Measurements from ENCODE around the gene GON4L. TPM values are rescaled to one million over a fixed set of nuclear protein-coding genes. Genes with fewer than 3 reads are reported as not detected.

Gene GON4L
- total RNA-seq, 4 donors from 2014 or later, result 24.9 to 43.9 (median 33.6) TPM

- no peak overlapping the region for H3K4me3 ChIP-seq (ENCODE audit: low read depth, poor library complexity, severe bottlenecking)
- DNase-seq (ENCODE audit: low spot score in 2 of 2), result no peak
- intact Hi-C loops (cut with DNase I; ENCODE audit: low total_unique reads), result no loop called here
- WGBS, 2 donors, result 31 to 50% methylated on average over 1 of the region's 1 CpG
- TF ChIP-seq POLR2A (IDR thresholded peaks at IDR 0.05), result no peak
Observed at GRCh38 chr1:155871390-155871789, 14.4 kb upstream of the GON4L start.

GRCh38 chr1:155867766-155868165 is 10.8 kb upstream of the GON4L start:
- H3K4me3 ChIP-seq (ENCODE audit: low read depth, poor library complexity, severe bottlenecking), result no peak overlapping the region
- no peak for TF ChIP-seq POLR2A (IDR thresholded peaks at IDR 0.05)
- TF ChIP-seq CTCF (IDR thresholded peaks at IDR 0.05), result no peak
- 89 to 91% methylated on average over 8 of the region's 8 CpGs for WGBS, 2 donors
- intact Hi-C loops (cut with DNase I; ENCODE audit: low total_unique reads), result no loop called here
- DNase-seq (ENCODE audit: low spot score in 2 of 2), result no peak

GRCh38 chr1:155864393-155864792 is 7.4 kb upstream of the GON4L start:
- TF ChIP-seq CTCF (IDR thresholded peaks at IDR 0.05) (no peak), POLR2A (IDR thresholded peaks at IDR 0.05) (no peak)
- intact Hi-C loops (cut with DNase I; ENCODE audit: low total_unique reads), result no loop called here
- H3K4me3 ChIP-seq (ENCODE audit: low read depth, poor library complexity, severe bottlenecking), result no peak overlapping the region
- DNase-seq (ENCODE audit: low spot score in 2 of 2), result no peak

GRCh38 chr1:155861896-155862295 is 4.9 kb upstream of the GON4L start:
- WGBS, 2 donors, result 94 to 97% methylated on average over 2 of the region's 2 CpGs
- TF ChIP-seq CTCF (IDR thresholded peaks at IDR 0.05) (no peak), POLR2A (IDR thresholded peaks at IDR 0.05) (no peak)
- DNase-seq (ENCODE audit: low spot score in 2 of 2), result no peak
- intact Hi-C loops (cut with DNase I; ENCODE audit: low total_unique reads), result no loop called here
- no peak overlapping the region for H3K4me3 ChIP-seq (ENCODE audit: low read depth, poor library complexity, severe bottlenecking)

- DNase-seq (ENCODE audit: low spot score in 2 of 2), result no peak
- TF ChIP-seq CTCF (IDR thresholded peaks at IDR 0.05), result no peak
- TF ChIP-seq POLR2A (IDR thresholded peaks at IDR 0.05), result no peak
- 47 to 53% methylated on average over 2 of the region's 2 CpGs for WGBS, 2 donors
- H3K4me3 ChIP-seq (ENCODE audit: low read depth, poor library complexity, severe bottlenecking), result no peak overlapping the region
- intact Hi-C loops (cut with DNase I; ENCODE audit: low total_unique reads), result no loop called here
Observed at GRCh38 chr1:155860970-155861510, 4.0 kb upstream of the GON4L start.

- H3K4me3 ChIP-seq (ENCODE audit: low read depth, poor library complexity, severe bottlenecking), result no peak overlapping the region
- TF ChIP-seq POLR2A (IDR thresholded peaks at IDR 0.05) (no peak), CTCF (IDR thresholded peaks at IDR 0.05) (no peak)
- intact Hi-C loops (cut with DNase I; ENCODE audit: low total_unique reads), result no loop called here
- DNase-seq (ENCODE audit: low spot score in 2 of 2), result peak; percentile 44 to 95
- WGBS, 2 donors, result 2 to 5% methylated on average over 29 to 34 of the region's 35 CpGs
Observed at GRCh38 chr1:155859881-155860871, 3.2 kb upstream of the GON4L start.
